Esophagus squamous epithelium (tissue), 4 donors: ENCODE data around the gene UBA7.

Experiments used
- CTCF ChIP-seq, 6 experiments: fragments of 450-650 bp in 4 of 6; fragments of 200-600 bp in 2 of 6; sonication (generic) in 2 of 6; IDR thresholded peaks; one replicate each; pipeline ENCODE4 v1.5.1; 2016 to 2019; ENCODE audit warnings: antibody characterized with exemption in 6 of 6, mild to moderate bottlenecking in 4 of 6, moderate library complexity in 4 of 6
- POLR2A ChIP-seq, 4 donors: fragments of 450-650 bp; IDR thresholded peaks; one replicate each; pipeline ENCODE4 v1.6.1; 2017; ENCODE audit warnings: antibody characterized with exemption in 4 of 4, mild to moderate bottlenecking in 4 of 4, moderate library complexity in 3 of 4

GRCh38 chr3:49785565-49786356, 28.0 kb downstream of the UBA7 start:
- TF ChIP-seq POLR2A (IDR thresholded peaks at IDR 0.05) = no peak
- TF ChIP-seq CTCF (IDR thresholded peaks at IDR 0.05) = no peak
